H1 (cell line): Measurements from ENCODE around the gene TRAF3IP1. TPM values are rescaled to one million over a fixed set of nuclear protein-coding genes. Genes with fewer than 3 reads are reported as not detected.

ENCODE experiments used
- CTCF ChIA-PET: fragments of 300-600 bp; sonication (Branson Sonifier 250); formaldehyde crosslinking; loops from one replicate; lab custom pipeline; 2021; ENCODE audit not compliant: partially characterized antibody; lab: Charles Lee
- POLR2A ChIA-PET: fragments of 300-600 bp; sonication (Branson Sonifier 250); formaldehyde crosslinking; loops from one replicate; lab custom pipeline; 2021; ENCODE audit warnings: inconsistent platforms; ENCODE audit not compliant: partially characterized antibody; lab: Charles Lee
- DNase-seq, 2 experiments: peaks; one replicate each; pipeline versions ENCODE4 v3.0.0 to v3.0.0-alpha.2; 2010 to 2022; ENCODE audit warnings: low spot score in 2 of 2, low read depth in 1 of 2, mixed read lengths in 1 of 2
- FAIRE-seq: peaks from 2 replicates; lab custom pipeline; 2011; peaks lifted over from hg19 to GRCh38; lab: Jason Lieb, UNC
- H2AFZ ChIP-seq: 2 replicates; pipeline ENCODE4 v1.8.1; 2012; ENCODE audit warnings: low read length, inconsistent platforms
- H2AK5ac ChIP-seq: 2 replicates; pipeline ENCODE4 v1.6.1; 2013; ENCODE audit warnings: low read depth, low read length
- H2BK120ac ChIP-seq: replicated peaks from 2 replicates; pipeline ENCODE3; 2013; ENCODE audit warnings: low read depth, low read length, inconsistent platforms
- H2BK12ac ChIP-seq: 2 replicates; pipeline ENCODE4 v1.6.1; 2013; ENCODE audit warnings: low read depth, low read length
- H2BK15ac ChIP-seq: 2 replicates; pipeline ENCODE4 v1.6.1; 2013; ENCODE audit warnings: low read length
- H2BK20ac ChIP-seq: 2 replicates; pipeline ENCODE4 v1.6.1; 2013; ENCODE audit warnings: low read length
- H2BK5ac ChIP-seq: 2 replicates; pipeline ENCODE4 v1.6.1; 2013; ENCODE audit warnings: low read depth, low read length
- H3K14ac ChIP-seq: 2 replicates; pipeline ENCODE4 v1.6.1; 2013; ENCODE audit warnings: inconsistent platforms; ENCODE audit not compliant: insufficient read length
- H3K18ac ChIP-seq: 2 replicates; pipeline ENCODE4 v1.6.1; 2013; ENCODE audit warnings: low read length; ENCODE audit errors: extremely low read depth
- H3K23ac ChIP-seq: 2 replicates; pipeline ENCODE4 v1.6.1; 2013; ENCODE audit warnings: inconsistent platforms; ENCODE audit not compliant: insufficient read length
- H3K23me2 ChIP-seq: 2 replicates; pipeline ENCODE4 v1.6.1; 2013; ENCODE audit warnings: low read depth, low read length
- H3K27ac ChIP-seq: 2 replicates; pipeline ENCODE4 v1.6.1; 2011; ENCODE audit warnings: low read depth, low read length, inconsistent platforms
- H3K27me3 ChIP-seq, 4 experiments: replicated peaks in 1 of 4; 1 replicate in 1 of 4; 2 replicates in 3 of 4; pipeline versions ENCODE4 v1.6.1 to v1.8.1; 2011 to 2013; ENCODE audit warnings: low read length in 3 of 4, mild to moderate bottlenecking in 3 of 4, inconsistent platforms in 2 of 4, mixed read lengths in 2 of 4, moderate library complexity in 1 of 4; ENCODE audit not compliant: control insufficient read depth in 3 of 4, insufficient read depth in 3 of 4; ENCODE audit errors: extremely low read depth in 1 of 4
- H3K36me3 ChIP-seq, 4 experiments: 2 replicates each; pipeline versions ENCODE4 v1.6.1 to v1.8.1; 2011 to 2013; ENCODE audit warnings: mild to moderate bottlenecking in 4 of 4, low read length in 3 of 4, moderate library complexity in 2 of 4, control low read depth in 1 of 4, inconsistent platforms in 1 of 4; ENCODE audit not compliant: insufficient read depth in 4 of 4, control insufficient read depth in 2 of 4
- H3K4ac ChIP-seq: replicated peaks from 2 replicates; pipeline ENCODE3; 2013; ENCODE audit warnings: low read length, low read depth, mixed read lengths, inconsistent platforms; ENCODE audit not compliant: insufficient read length
- H3K4me1 ChIP-seq, 4 experiments: replicated peaks in 1 of 4; 1 replicate in 1 of 4; 2 replicates in 3 of 4; pipeline versions ENCODE4 v1.6.1 to v1.8.1; 2011 to 2013; ENCODE audit warnings: low read length in 3 of 4, inconsistent platforms in 2 of 4, mixed read lengths in 1 of 4; ENCODE audit not compliant: insufficient read depth in 4 of 4, control insufficient read depth in 3 of 4
- H3K4me2 ChIP-seq, 2 experiments: 2 replicates each; pipeline versions ENCODE4 v1.6.1 to v1.8.1; 2011 to 2013; ENCODE audit warnings: low read depth in 2 of 2, low read length in 2 of 2, control low read depth in 1 of 2, inconsistent platforms in 1 of 2, mild to moderate bottlenecking in 1 of 2; ENCODE audit not compliant: insufficient read depth in 1 of 2
- H3K4me3 ChIP-seq, 4 experiments: fragments of 200-600, 300-600 bp in 1 of 4; sonication (generic), shearing (Covaris generic), sonication (Bioruptor Twin) in 1 of 4; 2 replicates each; pipeline versions ENCODE4 v1.5.1 to v1.8.1; 2011 to 2016; ENCODE audit warnings: low read length in 4 of 4, low read depth in 3 of 4, control low read depth in 2 of 4, inconsistent platforms in 2 of 4, mild to moderate bottlenecking in 2 of 4, mixed read lengths in 1 of 4, moderate library complexity in 1 of 4; ENCODE audit not compliant: insufficient read depth in 2 of 4; ENCODE audit errors: extremely low read depth in 1 of 4
- H3K56ac ChIP-seq: replicated peaks from 2 replicates; pipeline ENCODE3; 2013; ENCODE audit warnings: low read depth, mild to moderate bottlenecking, mixed read lengths, low read length, inconsistent platforms; ENCODE audit not compliant: insufficient read length
- H3K79me1 ChIP-seq: 2 replicates; pipeline ENCODE4 v1.6.1; 2013; ENCODE audit warnings: low read depth, low read length, control low read depth
- H3K79me2 ChIP-seq, 2 experiments: 2 replicates each; pipeline versions ENCODE4 v1.6.1 to v1.8.1; 2012 to 2013; ENCODE audit warnings: low read length in 2 of 2, mild to moderate bottlenecking in 2 of 2, inconsistent platforms in 1 of 2; ENCODE audit not compliant: insufficient read depth in 2 of 2, control insufficient read depth in 1 of 2
- H3K9ac ChIP-seq, 4 experiments: replicated peaks in 1 of 4; 1 replicate in 1 of 4; 2 replicates in 3 of 4; pipeline versions ENCODE4 v1.6.1 to v1.8.1; 2011 to 2013; ENCODE audit warnings: low read depth in 3 of 4, low read length in 3 of 4, control low read depth in 2 of 4, mild to moderate bottlenecking in 2 of 4, moderate library complexity in 2 of 4, inconsistent platforms in 1 of 4; ENCODE audit errors: extremely low read depth in 1 of 4
- H3K9me3 ChIP-seq, 2 experiments: 2 replicates each; pipeline versions ENCODE4 v1.6.1 to v1.8.1; 2012 to 2013; ENCODE audit warnings: mild to moderate bottlenecking in 2 of 2, moderate library complexity in 2 of 2, control low read depth in 1 of 2, inconsistent platforms in 1 of 2, low read depth in 1 of 2, low read length in 1 of 2, mixed read lengths in 1 of 2; ENCODE audit not compliant: insufficient read depth in 2 of 2
- H4K20me1 ChIP-seq, 2 experiments: replicated peaks in 1 of 2; 2 replicates each; pipeline versions ENCODE3 to v1.8.1; 2011 to 2013; ENCODE audit warnings: inconsistent platforms in 2 of 2, low read length in 2 of 2, mild to moderate bottlenecking in 1 of 2; ENCODE audit not compliant: insufficient read depth in 2 of 2, control insufficient read depth in 1 of 2
- H4K5ac ChIP-seq: 2 replicates; pipeline ENCODE4 v1.6.1; 2013; ENCODE audit warnings: low read length, low read depth, mixed read lengths, inconsistent platforms; ENCODE audit not compliant: insufficient read length
- H4K8ac ChIP-seq: 2 replicates; pipeline ENCODE4 v1.8.0; 2013; ENCODE audit warnings: mild to moderate bottlenecking, moderate library complexity, low read length, inconsistent platforms; ENCODE audit not compliant: insufficient read depth; ENCODE audit errors: extremely low read depth
- H4K91ac ChIP-seq: replicated peaks from 2 replicates; pipeline ENCODE3; 2013; ENCODE audit warnings: low read length, mixed read lengths, inconsistent platforms; ENCODE audit not compliant: insufficient read length
- ASH2L ChIP-seq: fragments of 200-600, 300-600 bp; sonication (generic); IDR thresholded peaks from one replicate; pipeline ENCODE4 v1.7.1; 2017; ENCODE audit warnings: low read length
- ATF2 ChIP-seq: IDR thresholded peaks from 2 replicates; pipeline ENCODE4 v1.6.1; 2012; ENCODE audit warnings: low read length, inconsistent platforms
- HDAC6 ChIP-seq: IDR thresholded peaks from one replicate; pipeline ENCODE4 v1.7.1; 2012; ENCODE audit warnings: low read depth, mild to moderate bottlenecking, inconsistent platforms, low read length, moderate library complexity
- KDM4A ChIP-seq: IDR thresholded peaks from one replicate; pipeline ENCODE4 v1.7.1; 2012; ENCODE audit warnings: low read depth, mild to moderate bottlenecking, moderate library complexity, low read length, inconsistent platforms; ENCODE audit not compliant: severe bottlenecking
- RFX5 ChIP-seq: IDR thresholded peaks from 2 replicates; pipeline ENCODE4 v1.6.1; 2011; ENCODE audit warnings: low read depth, low read length, improper control_type of control experiment, borderline replicate concordance
- SIX5 ChIP-seq: IDR thresholded peaks from 2 replicates; pipeline ENCODE4 v1.6.1; 2011; ENCODE audit warnings: mild to moderate bottlenecking, low read depth, low read length
- SP2 ChIP-seq: IDR thresholded peaks from 2 replicates; pipeline ENCODE4 v1.6.1; 2012; ENCODE audit warnings: mild to moderate bottlenecking, low read length, inconsistent platforms
- SUZ12 ChIP-seq: fragments of 200-600 bp; sonication (generic); IDR thresholded peaks from 2 replicates; pipeline ENCODE4 v1.6.1; 2012; ENCODE audit warnings: mild to moderate bottlenecking, inconsistent platforms, low read length, moderate library complexity, mixed read lengths
- TEAD4 ChIP-seq: IDR thresholded peaks from 2 replicates; pipeline ENCODE4 v1.6.1; 2012; ENCODE audit warnings: low read depth, low read length, inconsistent platforms, mixed read lengths
- USF2 ChIP-seq: IDR thresholded peaks from 2 replicates; pipeline ENCODE4 v1.6.1; 2011; ENCODE audit warnings: low read length, improper control_type of control experiment
- WGBS, 2 experiments: shearing (Covaris generic) in 1 of 2; methylation state at CpG; one replicate each; pipeline versions ENCODE4 v1.1.6 to v1.1.7; 2013 to 2015; ENCODE audit warnings: low lambda C conversion rate in 2 of 2, mixed read lengths in 2 of 2, inconsistent platforms in 1 of 2, low coverage in 1 of 2, missing lambda C conversion rate in 1 of 2; ENCODE audit not compliant: insufficient replicate concordance in 2 of 2, insufficient coverage in 1 of 2, insufficient read length in 1 of 2; ENCODE audit errors: extremely low coverage in 1 of 2, missing lambda C conversion rate in 1 of 2; 5-methylcytosine and 5-hydroxymethylcytosine counted together
- polyA plus RNA-seq, 7 experiments: library from polyadenylated mRNA; depleted of rRNA in 3 of 7; stranded (reverse) in 5 of 7; unstranded in 2 of 7; fragments of >200 nt in 5 of 7; fragments of 200-250 nt in 2 of 7; gene quantifications; 1 replicate in 5 of 7; 2 replicates in 1 of 7; 4 replicates in 1 of 7; pipeline versions ENCODE4 v1.2.1 to v1.2.3, GENCODE V29; 2011 to 2013; ENCODE audit warnings: missing spikeins in 2 of 7, mixed read lengths in 2 of 7
- total RNA-seq: library from RNA; stranded (reverse); fragmentation: NEBNext Ultra II Directional; extraction: Animal tissue kit (Norgen Biotek cat#: 25700); gene quantifications from 2 replicates; pipeline ENCODE4 v1.2.1, GENCODE V29; 2021

TRAF3IP1 gene
- total and polyA plus RNA-seq, 2 of the 8 experiments (the other 6 are each of a cell fraction or from before 2014, with no cell fraction given): 2.3 to 17.5 TPM

GRCh38 chr2:238350150-238350897, 30.0 kb downstream of the TRAF3IP1 start:
- ChIA-PET CTCF (interaction anchor here (1.0 kb wide), 1 partner anchor 87 kb away, joined by 3 read pairs; no protein-coding TSS in a partner anchor), POLR2A (no interaction called here)
- Histone ChIP-seq H4K91ac (no peak overlapping the region), H3K23ac (no peak overlapping the region), H3K23me2 (no peaks in the 10 kb centered on the region), H3K4me1 (no peaks in the 10 kb centered on the region), H2AK5ac (no peak overlapping the region), H4K20me1 (peaks cover 0 to 3% of the 10 kb centered on the region in 2 experiments), H2AFZ (no peak overlapping the region), H3K79me2 (no peaks in the 10 kb centered on the region), H3K14ac (no peak overlapping the region), H4K5ac (no peak overlapping the region), H3K79me1 (no peaks in the 10 kb centered on the region; the same call in 1 of the 2 replicates), H2BK5ac (no peak overlapping the region), H2BK120ac (no peak overlapping the region), H3K9ac (no peak overlapping the region), H3K27ac (no peak overlapping the region), H3K4ac (no peak overlapping the region), H2BK20ac (no peak overlapping the region), H3K56ac (no peak overlapping the region), H3K4me3 (no peak overlapping the region), H3K27me3 (no peaks in the 10 kb centered on the region), H2BK15ac (no peak overlapping the region), H3K18ac (no peak overlapping the region), H4K8ac (0 out of 2 replicates have a peak overlapping the region, but pooled peaks have one; percentile 38), H3K9me3 (no peaks in the 10 kb centered on the region), H3K4me2 (no peak overlapping the region), H2BK12ac (no peak overlapping the region), H3K36me3 (peaks cover 0 to 6% (median 2%) of the 10 kb centered on the region in 4 experiments; a peak in 1 of 8 replicates)
- FAIRE-seq (no peak), DNase-seq (no peak)
- 90% methylated on average over 18 of the region's 18 CpGs; no CpG with 5 or more reads in 1 of the 2 experiments for WGBS, 2 experiments
- TF ChIP-seq HDAC6 (no peak), SIX5 (no peak), TEAD4 (no peak), KDM4A (no peak), SUZ12 (no peak), ASH2L (no peak), USF2 (no peak), ATF2 (no peak), SP2 (no peak), RFX5 (no peak)
